ENCODE data around the gene FNIP2.
"Not testable (repeated sequence)": the region's sequence is repeated elsewhere in the genome, so short reads cannot be mapped to it uniquely, and the experiment has no call there.

The FNIP2 gene

DNA sequence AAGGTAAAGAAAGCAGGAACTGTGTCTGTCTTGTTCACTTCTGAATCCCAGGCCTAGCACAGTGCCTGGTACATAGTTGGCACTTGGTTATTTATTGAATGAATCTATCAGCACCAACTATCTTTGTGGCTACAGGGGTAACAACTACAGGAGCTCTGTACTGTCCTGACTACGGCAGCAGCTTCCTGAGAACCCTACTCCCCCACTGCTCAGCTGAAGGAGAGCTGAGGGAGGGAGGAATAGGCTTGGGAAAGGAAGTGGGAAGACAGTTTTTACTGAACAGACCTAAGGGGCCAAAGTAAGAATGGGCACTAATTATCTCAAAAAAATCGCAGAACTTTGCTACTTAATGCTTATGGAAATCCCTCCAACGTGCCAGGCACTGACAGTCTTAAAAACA, 178.0 kb downstream of the FNIP2 start:
- Histone ChIP-seq H4K20me1 (ENCODE audit: insufficient read depth, low read length) (no peaks in the 10 kb centered on the region), H3K27me3 (ENCODE audit: insufficient read depth, low read length, poor library complexity) (no peaks in the 10 kb centered on the region), H3K79me2 (ENCODE audit: insufficient read depth, low read length) (no peaks in the 10 kb centered on the region), H3K9ac (ENCODE audit: low read depth, low read length) (no peak overlapping the region), H3K9me3 (ENCODE audit: insufficient read depth, low read length, severe bottlenecking) (no peaks in the 10 kb centered on the region), H3K4me1 (ENCODE audit: insufficient read depth, low read length) (no peaks in the 10 kb centered on the region), H3K36me3 (ENCODE audit: insufficient read depth, low read length) (no peaks in the 10 kb centered on the region), H3K4me3 (ENCODE audit: low read depth in 1 of 2, low read length in 2 of 2) (no peak overlapping the region), H3K27ac (ENCODE audit: low read length) (no peak overlapping the region), H3K4me2 (ENCODE audit: insufficient read depth, low read length) (no peak overlapping the region), H2AFZ (ENCODE audit: low read depth, low read length) (no peak overlapping the region; the same call in 1 of the 2 replicates)
- DNase-seq (no peak), ATAC-seq (ENCODE audit: insufficient read depth, low read depth) (no peak)
- TF ChIP-seq EZH2 (IDR thresholded peaks at IDR 0.05; ENCODE audit: borderline replicate concordance, low read depth, low read length, severe bottlenecking) = no peak
- no peak for TF ChIP-seq CTCF (IDR thresholded peaks at IDR 0.05; ENCODE audit: borderline replicate concordance, extremely low read depth, low read length, poor library complexity, severe bottlenecking)

DNA sequence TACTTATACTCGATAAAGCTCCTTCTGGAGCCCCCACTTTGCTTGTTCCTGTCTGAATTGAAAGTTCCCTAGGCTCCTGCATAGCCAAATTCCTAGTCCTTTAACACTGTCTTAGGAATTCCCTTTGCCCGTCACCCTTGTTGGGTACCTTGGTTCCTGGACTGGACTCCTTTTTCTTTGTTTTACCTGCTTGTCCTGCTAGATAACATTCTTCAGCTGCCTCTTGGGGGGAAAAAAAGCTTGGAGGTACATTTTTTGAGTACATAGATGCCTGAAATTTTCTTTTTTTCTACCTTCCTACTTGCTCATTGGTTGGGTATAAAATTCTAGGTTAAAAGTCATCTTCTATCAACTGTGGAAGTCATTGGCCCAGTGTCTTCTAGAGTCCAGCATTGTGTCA, 179.2 kb downstream of the FNIP2 start:
- H3K79me2 ChIP-seq (ENCODE audit: insufficient read depth, low read length) = no peaks in the 10 kb centered on the region
- no peak overlapping the region for H2AFZ ChIP-seq (ENCODE audit: low read depth, low read length)
- no peak overlapping the region for H3K4me3 ChIP-seq (ENCODE audit: low read depth in 1 of 2, low read length in 2 of 2)
- H3K9me3 ChIP-seq (ENCODE audit: insufficient read depth, low read length, severe bottlenecking) = peaks cover 6% of the 10 kb centered on the region
- no peaks in the 10 kb centered on the region for H3K27me3 ChIP-seq (ENCODE audit: insufficient read depth, low read length, poor library complexity)
- H3K36me3 ChIP-seq (ENCODE audit: insufficient read depth, low read length) = no peaks in the 10 kb centered on the region
- H3K4me1 ChIP-seq (ENCODE audit: insufficient read depth, low read length) = no peaks in the 10 kb centered on the region
- no peak for DNase-seq
- H3K9ac ChIP-seq (ENCODE audit: low read depth, low read length) = no peak overlapping the region
- H3K4me2 ChIP-seq (ENCODE audit: insufficient read depth, low read length) = no peak overlapping the region
- H4K20me1 ChIP-seq (ENCODE audit: insufficient read depth, low read length) = no peaks in the 10 kb centered on the region
- H3K27ac ChIP-seq (ENCODE audit: low read length) = no peak overlapping the region
- TF ChIP-seq EZH2 (IDR thresholded peaks at IDR 0.05; ENCODE audit: borderline replicate concordance, low read depth, low read length, severe bottlenecking) (no peak), CTCF (IDR thresholded peaks at IDR 0.05; ENCODE audit: borderline replicate concordance, extremely low read depth, low read length, poor library complexity, severe bottlenecking) (no peak)
- no peak for ATAC-seq (ENCODE audit: insufficient read depth, low read depth)

GRCh38 chr4:158949099-158949498, 180.3 kb downstream of the FNIP2 start:
- Histone ChIP-seq H3K4me3 (ENCODE audit: low read depth in 1 of 2, low read length in 2 of 2) (no peak overlapping the region), H3K79me2 (ENCODE audit: insufficient read depth, low read length) (no peaks in the 10 kb centered on the region), H3K27ac (ENCODE audit: low read length) (no peak overlapping the region), H3K9ac (ENCODE audit: low read depth, low read length) (no peak overlapping the region), H3K4me2 (ENCODE audit: insufficient read depth, low read length) (no peak overlapping the region), H2AFZ (ENCODE audit: low read depth, low read length) (no peak overlapping the region), H3K36me3 (ENCODE audit: insufficient read depth, low read length) (no peaks in the 10 kb centered on the region), H3K4me1 (ENCODE audit: insufficient read depth, low read length) (no peaks in the 10 kb centered on the region), H3K9me3 (ENCODE audit: insufficient read depth, low read length, severe bottlenecking) (peaks cover 6% of the 10 kb centered on the region), H3K27me3 (ENCODE audit: insufficient read depth, low read length, poor library complexity) (no peaks in the 10 kb centered on the region), H4K20me1 (ENCODE audit: insufficient read depth, low read length) (no peaks in the 10 kb centered on the region)
- ATAC-seq (ENCODE audit: insufficient read depth, low read depth) (no peak), DNase-seq (no peak)
- TF ChIP-seq EZH2 (IDR thresholded peaks at IDR 0.05; ENCODE audit: borderline replicate concordance, low read depth, low read length, severe bottlenecking) (no peak), CTCF (IDR thresholded peaks at IDR 0.05; ENCODE audit: borderline replicate concordance, extremely low read depth, low read length, poor library complexity, severe bottlenecking) (no peak)

GRCh38 chr4:158952221-158952774, 183.5 kb downstream of the FNIP2 start:
- H3K36me3 ChIP-seq (ENCODE audit: insufficient read depth, low read length); H3K4me1 ChIP-seq (ENCODE audit: insufficient read depth, low read length); H3K9me3 ChIP-seq (ENCODE audit: insufficient read depth, low read length, severe bottlenecking); DNase-seq; H3K9ac ChIP-seq (ENCODE audit: low read depth, low read length); H3K27ac ChIP-seq (ENCODE audit: low read length); H3K4me3 ChIP-seq (ENCODE audit: low read depth in 1 of 2, low read length in 2 of 2); ATAC-seq (ENCODE audit: insufficient read depth, low read depth); H3K4me2 ChIP-seq (ENCODE audit: insufficient read depth, low read length); H4K20me1 ChIP-seq (ENCODE audit: insufficient read depth, low read length); H3K79me2 ChIP-seq (ENCODE audit: insufficient read depth, low read length); H2AFZ ChIP-seq (ENCODE audit: low read depth, low read length); H3K27me3 ChIP-seq (ENCODE audit: insufficient read depth, low read length, poor library complexity): not testable (repeated sequence)

- ATAC-seq (ENCODE audit: insufficient read depth, low read depth); H3K36me3 ChIP-seq (ENCODE audit: insufficient read depth, low read length); H3K27me3 ChIP-seq (ENCODE audit: insufficient read depth, low read length, poor library complexity); H3K4me3 ChIP-seq (ENCODE audit: low read depth in 1 of 2, low read length in 2 of 2); H3K9ac ChIP-seq (ENCODE audit: low read depth, low read length); H4K20me1 ChIP-seq (ENCODE audit: insufficient read depth, low read length); DNase-seq; H2AFZ ChIP-seq (ENCODE audit: low read depth, low read length); H3K27ac ChIP-seq (ENCODE audit: low read length); H3K9me3 ChIP-seq (ENCODE audit: insufficient read depth, low read length, severe bottlenecking); H3K4me2 ChIP-seq (ENCODE audit: insufficient read depth, low read length); H3K79me2 ChIP-seq (ENCODE audit: insufficient read depth, low read length); H3K4me1 ChIP-seq (ENCODE audit: insufficient read depth, low read length): not testable (repeated sequence)
Observed at GRCh38 chr4:158956345-158956744, 187.5 kb downstream of the FNIP2 start.

GRCh38 chr4:158956918-158957317, 188.1 kb downstream of the FNIP2 start:
- ATAC-seq (ENCODE audit: insufficient read depth, low read depth); H2AFZ ChIP-seq (ENCODE audit: low read depth, low read length); H3K27ac ChIP-seq (ENCODE audit: low read length); H4K20me1 ChIP-seq (ENCODE audit: insufficient read depth, low read length); DNase-seq; H3K9me3 ChIP-seq (ENCODE audit: insufficient read depth, low read length, severe bottlenecking); H3K27me3 ChIP-seq (ENCODE audit: insufficient read depth, low read length, poor library complexity); H3K9ac ChIP-seq (ENCODE audit: low read depth, low read length); H3K4me1 ChIP-seq (ENCODE audit: insufficient read depth, low read length); H3K4me2 ChIP-seq (ENCODE audit: insufficient read depth, low read length); H3K4me3 ChIP-seq (ENCODE audit: low read depth in 1 of 2, low read length in 2 of 2); H3K79me2 ChIP-seq (ENCODE audit: insufficient read depth, low read length); H3K36me3 ChIP-seq (ENCODE audit: insufficient read depth, low read length): not testable (repeated sequence)
